Measurements from ENCODE around the gene SPNS2.

GRCh38 chr17:4576729-4577322, 78.1 kb downstream of the SPNS2 start:
- TF ChIP-seq CTCF (IDR thresholded peaks at IDR 0.05) (no peak), ZFX (IDR thresholded peaks at IDR 0.05; ENCODE audit: borderline replicate concordance) (no peak)

Data from 22Rv1 (cell line).